HT1080 (cell line): ENCODE data around the gene TPRG1L. TPM values are rescaled to one million over a fixed set of nuclear protein-coding genes. Genes with fewer than 3 reads are reported as not detected.
A peak's percentile ranks its signal among the peaks of the same experiment; 100 is the strongest.

Experiments used
- DNase-seq: peaks from one replicate; pipeline ENCODE4 v3.0.0-alpha.2; 2015; ENCODE audit warnings: low read depth
- total RNA-seq: library from RNA; depleted of rRNA; stranded (reverse); fragments of >200 nt; shearing (Covaris generic); gene quantifications from 2 replicates; pipeline ENCODE4 v1.2.3, GENCODE V29; 2014

The TPRG1L gene
- total RNA-seq, 1 experiment from 2014 or later, result 14.4 TPM

DNA sequence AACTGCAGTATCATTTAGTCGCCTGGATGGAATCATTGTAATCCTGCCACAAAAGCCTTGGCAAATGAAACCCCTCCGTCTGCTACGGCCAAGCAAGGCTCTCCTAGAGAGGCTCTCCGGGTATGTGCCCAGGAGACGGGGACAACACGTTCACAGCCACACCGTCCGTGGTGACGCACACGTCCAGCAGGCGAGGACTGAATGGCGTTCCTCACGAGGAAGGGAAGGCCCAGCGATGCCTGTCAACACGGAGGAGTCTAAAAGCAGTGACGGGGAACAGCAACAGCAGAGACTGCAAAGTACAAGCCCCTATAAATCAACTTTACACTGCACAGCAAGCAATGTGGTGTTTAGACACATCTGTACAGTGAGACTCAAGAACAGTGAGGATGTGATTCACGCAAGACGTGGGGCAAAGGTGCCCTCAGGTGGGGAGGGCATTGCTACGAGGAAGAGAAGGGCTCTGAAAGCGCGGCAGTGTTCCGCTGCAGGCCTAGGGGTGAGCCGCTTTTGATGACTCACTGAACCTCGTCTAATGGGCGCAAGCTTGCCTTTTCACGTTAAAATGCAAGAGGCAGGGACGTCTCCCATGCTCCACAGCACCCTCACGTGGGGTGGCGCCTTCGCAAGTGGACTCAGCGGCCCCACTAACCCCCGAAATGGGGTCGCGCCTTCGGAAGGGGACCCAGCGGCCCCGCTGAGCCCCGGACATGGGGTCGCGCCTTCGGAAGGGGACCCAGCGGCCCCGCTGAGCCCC lies 18.3 kb downstream of the TPRG1L start:
- no peak for DNase-seq

DNA sequence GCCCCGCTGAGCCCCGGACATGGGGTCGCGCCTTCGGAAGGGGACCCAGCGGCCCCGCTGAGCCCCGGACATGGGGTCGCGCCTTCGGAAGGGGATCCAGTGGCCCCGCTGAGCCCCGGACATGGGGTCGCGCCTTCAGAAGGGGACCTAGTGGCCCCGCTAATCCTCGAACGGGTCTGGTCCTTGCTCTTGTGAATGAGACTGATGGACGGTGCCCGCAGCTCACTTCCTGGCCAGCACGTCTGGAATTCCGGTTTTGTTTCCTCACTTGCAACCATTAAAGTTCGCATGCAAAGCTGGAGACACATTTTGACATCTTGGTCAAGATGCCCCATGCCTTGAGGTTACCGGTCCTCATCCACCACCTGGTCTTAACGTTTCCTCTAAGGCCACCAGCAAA lies 19.5 kb downstream of the TPRG1L start:
- no peak for DNase-seq

DNA sequence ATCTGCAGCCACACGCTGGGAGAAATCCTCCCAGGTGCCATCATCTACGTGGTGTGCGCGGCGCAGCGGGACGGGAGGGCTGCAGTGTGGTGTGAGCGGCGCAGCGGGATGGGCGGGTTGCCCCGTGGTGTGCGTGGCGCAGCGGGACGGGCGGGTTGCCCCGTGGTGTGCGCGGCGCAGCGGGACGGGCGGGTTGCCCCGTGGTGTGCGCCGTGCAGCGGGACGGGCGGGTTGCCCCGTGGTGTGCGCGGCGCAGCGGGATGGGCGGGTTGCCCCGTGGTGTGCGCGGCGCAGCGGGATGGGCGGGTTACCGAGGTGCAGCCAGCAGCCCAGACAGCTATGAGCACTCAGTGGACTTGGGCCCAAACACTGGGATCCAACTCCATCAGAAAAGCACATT lies 20.4 kb downstream of the TPRG1L start:
- DNase-seq, result no peak

DNA sequence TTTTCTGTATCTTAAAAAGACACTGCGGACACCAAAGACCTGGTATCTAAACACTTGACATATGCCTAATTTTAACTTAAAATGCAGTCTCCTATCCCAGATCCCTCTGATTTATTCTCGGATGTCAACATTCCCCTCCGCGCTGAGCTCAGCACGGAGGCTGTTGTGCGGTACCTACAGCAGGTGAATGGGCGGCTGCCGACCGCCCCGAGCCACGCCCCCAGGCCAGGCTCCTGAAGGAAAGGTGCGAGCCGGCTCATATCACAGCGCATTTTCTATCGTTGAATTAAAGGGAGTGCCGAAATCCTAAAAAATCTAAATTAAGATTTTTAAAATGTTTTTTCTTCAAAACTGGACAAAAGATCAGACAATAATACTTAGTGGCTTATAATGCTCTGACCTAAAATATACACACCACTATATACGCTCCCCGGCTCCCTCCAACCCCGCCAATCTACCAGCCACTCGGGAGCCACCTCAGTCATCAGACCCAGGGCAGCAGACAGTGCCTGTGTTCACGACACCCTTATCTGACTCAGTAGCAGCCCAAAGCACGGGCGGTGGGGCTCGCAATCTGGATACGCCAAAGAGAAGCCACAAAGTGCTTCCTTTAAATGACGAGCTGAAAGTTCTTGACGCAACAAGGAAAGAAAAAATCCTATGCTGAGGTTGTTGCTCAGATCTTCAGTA lies 21.0 kb downstream of the TPRG1L start:
- DNase-seq, result no peak

DNA sequence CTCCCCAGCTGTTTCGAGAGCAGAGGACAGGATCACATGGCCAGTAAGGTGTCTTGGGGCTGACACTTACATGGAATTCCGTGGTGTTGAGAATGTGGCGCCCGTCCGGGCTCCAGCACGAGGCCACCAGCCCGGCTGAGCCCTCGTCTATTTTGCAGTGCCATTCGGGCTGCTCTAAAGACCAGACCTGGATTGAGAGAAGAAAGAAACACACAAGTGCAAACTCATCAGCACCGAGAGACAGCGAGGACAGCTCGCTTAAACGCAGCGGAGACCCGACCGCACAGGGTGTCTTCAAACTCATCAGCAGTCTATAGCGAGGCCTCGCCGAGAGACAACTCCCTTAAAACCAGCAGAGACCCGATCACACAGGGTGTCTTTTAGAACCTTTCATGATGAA lies 21.8 kb downstream of the TPRG1L start:
- DNase-seq, result no peak

DNA sequence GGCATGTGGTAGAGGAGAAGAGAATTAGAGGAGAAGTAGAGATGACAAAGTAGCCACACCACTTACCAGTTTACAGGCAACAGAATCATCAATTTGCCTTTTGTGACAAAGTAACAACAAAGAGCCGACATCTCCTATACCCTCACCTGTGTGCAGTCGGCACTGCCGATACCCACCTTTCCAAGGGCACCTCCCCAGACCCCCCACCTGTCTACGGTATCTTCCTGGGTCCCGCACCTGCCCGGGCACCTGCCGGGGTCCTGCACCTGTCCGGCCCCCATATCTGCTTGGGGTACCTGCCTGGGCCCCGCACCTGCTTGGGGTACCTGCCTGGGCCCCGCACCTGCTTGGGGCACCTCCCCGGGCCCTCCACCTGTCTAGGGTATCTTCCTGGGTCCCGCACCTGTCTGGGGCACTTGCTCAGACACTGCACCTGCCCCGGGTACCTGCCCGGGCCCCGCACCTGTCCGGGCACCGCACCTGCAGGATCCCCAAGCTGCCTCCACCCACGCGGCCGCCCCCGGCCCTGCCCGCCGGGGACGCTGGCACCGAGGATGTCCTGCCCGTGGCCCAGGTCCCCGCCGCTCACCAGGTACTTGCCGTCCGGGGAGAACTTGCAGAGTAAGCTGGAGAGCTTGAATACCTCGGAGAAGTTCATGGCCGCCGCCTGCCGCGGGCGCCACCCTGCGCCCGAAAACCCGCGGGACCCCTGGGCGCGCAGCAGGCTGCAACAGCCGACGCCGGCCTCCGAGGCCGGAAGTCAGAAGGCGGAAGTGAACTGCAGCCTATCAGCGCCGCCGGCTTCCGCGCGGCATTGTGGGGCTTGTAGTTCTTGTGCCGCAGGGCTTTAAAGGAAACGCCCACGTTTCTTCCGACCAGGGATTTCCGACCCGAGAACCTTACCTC lies 24.8 kb downstream of the TPRG1L start, which contains the start of gene WRAP73:
WRAP73 (minus strand) TSS at position 762 of the 906 bp plus-strand sequence; CDS start at position 658, 104 bp downstream.
- DNase-seq, result peak; percentile 89

DNA sequence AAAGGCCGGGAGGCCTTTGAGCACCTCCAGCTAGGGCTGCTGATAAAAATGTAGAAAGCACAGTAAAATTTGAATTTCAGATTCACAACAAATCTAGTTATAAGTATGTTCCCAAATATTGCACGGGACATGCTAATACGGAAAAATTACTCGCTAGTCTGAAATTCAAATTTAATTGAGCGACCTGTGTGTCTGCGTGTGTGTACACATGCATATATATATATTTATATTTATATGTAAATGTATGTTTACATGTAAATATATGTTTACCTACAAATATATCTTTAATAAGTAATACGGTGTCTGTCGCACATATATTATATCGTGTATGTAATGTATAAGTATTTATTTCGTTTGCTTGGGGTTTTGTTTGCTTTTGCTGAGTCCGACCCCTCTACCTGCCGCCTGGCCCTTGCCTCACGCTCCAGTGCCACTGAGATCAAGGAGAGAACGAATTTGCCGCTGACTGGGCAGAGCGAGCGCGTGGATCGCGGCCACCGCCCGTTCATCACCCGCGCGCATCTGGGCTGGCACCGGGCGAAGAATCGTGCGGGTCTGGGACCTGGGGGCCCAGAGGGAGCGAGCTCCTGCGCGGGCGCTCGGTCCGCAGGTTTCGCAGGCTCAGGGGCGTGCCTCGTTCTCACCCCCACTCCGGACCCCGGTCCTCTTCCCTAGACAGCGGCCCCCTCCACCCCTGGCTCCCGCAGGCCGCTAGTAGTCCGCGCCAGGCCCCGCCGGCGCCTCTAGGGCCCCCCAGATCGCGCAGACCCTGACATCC lies 25.6 kb downstream of the TPRG1L start:
- DNase-seq, result no peak

DNA sequence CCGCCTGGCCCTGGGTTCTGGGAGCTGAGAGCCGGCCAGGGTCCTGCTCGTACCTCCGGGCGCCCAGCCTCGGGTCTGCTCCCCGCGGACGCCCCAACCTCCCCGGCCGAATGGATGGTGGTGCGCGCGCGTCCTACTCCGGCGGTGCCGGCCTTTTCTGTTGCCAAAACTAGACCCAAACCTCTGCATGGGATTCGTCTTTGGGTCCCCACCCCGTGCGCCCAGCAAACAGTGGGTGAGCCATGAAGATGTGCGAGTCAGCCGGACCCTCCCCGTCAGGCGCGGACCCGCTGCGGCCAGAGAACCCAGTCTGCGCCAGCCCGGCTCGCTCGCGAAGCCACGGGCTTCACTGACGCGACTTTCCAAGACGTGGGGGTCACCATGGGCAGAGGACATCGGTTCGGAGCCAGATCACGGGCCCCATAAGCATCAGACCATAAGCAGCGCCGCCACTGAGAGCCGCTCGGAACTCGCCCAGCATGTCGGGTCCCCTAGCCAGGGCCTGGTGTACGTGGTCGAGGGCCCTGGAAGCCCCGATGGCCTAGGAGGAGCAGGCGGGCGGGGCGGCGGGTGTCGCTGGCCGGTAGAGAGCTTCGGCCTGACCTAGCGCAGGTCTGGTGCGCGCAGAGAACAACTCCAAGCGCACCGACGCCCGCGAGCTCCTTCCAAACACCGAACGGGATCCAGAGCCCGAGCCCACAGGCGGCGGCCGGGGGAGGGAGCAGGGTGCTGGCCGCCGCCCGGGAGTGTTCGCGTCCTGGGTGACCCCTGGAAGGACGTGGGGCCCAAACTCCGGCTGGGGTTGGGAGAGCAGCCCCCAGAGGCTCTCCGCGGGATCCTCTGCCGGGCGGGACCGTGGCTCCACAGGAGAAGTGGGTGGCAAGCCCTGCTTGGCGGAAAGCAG lies 26.5 kb downstream of the TPRG1L start:
- no peak for DNase-seq

DNA sequence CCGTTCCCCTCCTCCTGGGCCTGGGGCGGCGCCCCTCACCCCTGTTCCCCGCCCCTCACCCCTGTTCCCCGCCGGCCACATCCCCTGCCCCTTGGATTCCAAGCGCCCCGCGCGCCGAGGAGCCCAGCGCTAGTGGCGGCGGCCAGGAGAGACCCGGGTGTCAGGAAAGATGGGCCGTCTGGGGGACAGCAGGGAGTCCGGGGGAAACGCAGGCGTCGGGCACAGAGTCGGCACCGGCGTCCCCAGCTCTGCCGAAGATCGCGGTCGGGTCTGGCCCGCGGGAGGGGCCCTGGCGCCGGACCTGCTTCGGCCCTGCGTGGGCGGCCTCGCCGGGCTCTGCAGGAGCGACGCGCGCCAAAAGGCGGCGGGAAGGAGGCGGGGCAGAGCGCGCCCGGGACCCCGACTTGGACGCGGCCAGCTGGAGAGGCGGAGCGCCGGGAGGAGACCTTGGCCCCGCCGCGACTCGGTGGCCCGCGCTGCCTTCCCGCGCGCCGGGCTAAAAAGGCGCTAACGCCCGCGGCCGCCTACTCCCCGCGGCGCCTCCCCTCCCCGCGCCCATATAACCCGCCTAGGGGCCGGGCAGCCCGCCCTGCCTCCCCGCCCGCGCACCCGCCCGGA lies 27.2 kb downstream of the TPRG1L start, which contains the start of gene TP73:
TP73 (plus strand) TSS at position 587 of the 618 bp plus-strand sequence. CDS start 29,850 bp downstream, outside the sequence.
- no peak for DNase-seq

DNA sequence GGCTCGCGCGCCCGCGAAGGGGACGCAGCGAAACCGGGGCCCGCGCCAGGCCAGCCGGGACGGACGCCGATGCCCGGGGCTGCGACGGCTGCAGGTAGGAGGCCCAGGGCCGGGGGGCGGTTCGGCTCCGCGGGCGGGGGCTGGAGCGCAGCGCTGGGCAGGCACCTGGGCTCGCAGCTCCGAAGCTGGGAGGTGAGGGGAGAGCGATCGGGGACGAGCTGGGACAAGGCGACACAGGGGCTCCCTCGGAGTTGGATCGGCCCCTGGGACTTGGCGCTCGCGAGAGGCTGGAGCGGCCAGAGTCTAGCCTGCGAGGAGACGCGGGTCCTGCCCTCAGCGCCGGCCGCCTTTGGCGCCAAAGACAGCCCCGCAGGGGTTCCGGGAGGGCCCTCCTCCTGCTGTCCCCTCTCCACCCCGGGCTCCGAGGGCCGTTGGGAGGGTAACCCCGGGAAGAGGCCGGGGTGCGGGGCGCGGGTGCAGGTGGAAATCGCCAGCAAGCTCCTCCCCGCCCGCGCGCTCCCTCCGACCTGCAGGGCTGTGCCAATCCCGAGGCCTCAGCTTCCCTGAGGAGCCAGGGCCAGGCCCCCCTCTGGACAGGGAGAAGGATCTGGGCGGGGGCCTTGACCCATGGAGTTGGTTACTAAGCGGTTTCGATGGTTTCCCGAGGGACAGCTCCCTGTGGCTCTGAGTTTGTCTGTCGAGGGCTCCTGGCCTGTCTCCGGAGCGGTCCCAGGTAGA lies 27.9 kb downstream of the TPRG1L start:
- DNase-seq, result no peak

DNA sequence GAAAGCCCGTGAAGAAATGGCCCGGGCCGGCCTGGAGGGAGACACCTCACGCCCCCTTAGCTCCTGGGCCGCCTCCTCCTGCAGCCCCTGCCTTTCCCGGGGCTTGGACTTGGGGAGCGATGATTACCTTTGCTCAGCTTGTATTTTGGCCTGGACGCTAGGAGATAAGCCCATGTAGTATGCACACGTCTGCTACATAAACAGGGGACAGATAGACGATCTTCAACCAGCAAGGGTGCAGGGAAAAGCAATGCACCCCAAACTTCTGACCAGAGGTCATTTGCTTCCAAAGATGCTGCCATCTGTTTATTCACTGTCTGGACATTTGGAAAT lies 28.4 kb downstream of the TPRG1L start:
- DNase-seq, result no peak

DNA sequence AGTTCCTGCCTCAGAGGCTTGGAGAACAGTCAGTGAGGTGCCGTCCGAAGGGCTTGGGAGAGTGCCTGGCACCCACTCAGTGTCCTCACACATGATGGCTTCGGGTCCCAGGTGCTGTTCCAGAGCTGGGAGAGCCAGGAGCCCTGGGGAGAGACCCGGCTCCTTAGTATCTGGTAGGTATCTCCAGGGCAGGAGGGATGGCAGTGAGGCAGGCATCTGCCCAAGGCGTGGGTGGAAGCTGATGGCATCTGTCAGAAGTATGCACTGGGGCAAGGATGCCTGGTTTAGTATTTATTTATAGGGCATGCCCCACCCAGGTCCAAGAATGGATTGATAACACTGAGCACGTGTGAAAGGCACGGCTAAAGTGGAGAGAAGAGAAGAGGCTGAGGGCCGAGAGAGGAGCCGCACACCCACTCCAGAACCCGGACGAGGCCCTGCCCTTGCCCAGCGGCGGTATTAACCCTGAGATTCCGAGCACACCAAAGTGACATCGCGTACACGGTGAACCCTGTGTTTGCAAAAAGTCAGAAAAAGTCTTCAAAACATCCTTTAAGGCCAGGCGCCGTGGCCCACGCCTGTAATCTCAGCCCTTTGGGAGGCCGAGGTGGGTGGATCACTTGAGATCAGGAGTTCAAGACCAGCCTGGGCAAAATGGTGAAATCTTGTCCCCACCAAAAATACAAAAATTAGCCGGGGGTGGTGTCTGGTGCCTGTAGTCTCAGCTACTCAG lies 29.9 kb downstream of the TPRG1L start:
- DNase-seq, result no peak

DNA sequence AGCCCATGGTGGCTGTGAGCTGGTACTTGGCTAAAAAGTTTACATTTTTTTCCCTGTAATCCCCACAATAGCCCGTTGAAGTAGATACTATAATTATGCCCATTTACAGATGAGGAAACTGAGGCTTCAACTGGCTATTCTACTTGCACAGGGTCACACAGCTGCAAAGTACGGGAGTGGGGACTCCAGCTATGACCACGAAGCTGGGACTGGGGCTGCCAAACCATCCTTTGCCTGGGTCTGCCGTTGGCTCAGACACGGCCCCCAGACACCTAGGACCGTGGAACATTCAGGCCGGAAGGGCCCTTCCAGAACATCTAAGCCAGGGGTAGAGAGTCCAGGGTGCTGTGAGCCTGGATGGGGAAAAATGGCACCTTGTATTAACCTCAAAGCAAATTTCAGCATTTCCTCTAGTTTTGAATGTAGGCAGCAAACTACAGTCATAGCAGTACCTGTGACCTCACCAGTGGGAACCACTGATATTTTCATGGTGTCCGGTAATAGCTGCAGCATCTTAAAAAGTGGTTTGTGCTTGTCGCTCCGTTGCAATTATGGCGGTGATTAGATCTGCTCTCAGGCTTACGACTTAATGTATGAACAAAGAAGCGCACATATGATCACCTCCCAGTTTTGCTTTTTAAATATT lies 31.8 kb downstream of the TPRG1L start:
- no peak for DNase-seq

DNA sequence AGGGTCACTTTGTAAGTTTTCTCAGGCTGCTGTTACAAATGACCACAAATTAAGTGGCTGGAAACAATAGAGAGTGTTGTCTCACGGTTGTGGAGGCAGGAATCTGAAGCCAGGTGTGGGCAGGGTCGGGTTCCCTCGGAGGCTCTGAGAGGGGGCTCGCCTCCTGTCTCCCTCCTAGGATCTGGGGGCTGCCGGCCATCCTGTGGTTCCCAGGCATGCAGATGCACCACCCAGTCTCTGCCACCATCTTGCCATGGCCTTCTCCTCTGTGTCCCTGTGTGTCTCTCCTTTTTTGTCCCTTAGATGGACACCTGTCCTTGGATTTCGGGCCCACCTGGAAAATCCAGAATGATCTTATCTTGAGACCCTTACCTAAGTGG lies 32.3 kb downstream of the TPRG1L start:
- no peak for DNase-seq

DNA sequence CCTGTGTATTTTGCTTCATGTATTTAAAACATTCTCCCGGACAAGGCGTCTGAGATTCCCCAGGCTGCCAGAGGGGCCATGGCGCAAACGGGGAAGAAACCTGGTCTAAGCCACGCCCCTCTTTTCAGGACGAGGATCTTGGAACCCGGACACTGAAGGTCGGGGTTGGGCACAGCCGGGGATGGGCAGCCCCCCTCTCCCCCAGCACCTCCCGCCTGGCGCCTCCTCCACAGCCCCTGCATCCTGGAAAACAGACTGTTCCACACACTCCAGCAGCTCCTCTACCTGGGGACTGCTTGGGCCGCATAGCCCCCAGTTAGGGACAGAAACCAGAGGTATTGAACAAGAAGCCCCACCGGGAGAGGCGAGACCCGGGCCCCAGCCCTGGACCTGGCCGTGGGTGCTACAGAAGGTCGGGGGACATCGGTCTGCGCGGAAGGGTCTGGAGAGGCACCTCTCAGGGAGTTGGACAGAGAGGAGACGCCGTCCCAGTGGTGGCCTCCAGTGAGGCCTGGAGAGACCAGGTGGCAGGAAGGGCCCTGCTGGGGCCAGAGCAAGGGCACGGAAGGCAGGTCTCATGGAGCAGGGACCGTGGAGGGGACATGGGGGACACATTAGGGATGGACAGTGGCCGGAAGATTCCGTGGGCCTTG lies 32.9 kb downstream of the TPRG1L start:
- no peak for DNase-seq

DNA sequence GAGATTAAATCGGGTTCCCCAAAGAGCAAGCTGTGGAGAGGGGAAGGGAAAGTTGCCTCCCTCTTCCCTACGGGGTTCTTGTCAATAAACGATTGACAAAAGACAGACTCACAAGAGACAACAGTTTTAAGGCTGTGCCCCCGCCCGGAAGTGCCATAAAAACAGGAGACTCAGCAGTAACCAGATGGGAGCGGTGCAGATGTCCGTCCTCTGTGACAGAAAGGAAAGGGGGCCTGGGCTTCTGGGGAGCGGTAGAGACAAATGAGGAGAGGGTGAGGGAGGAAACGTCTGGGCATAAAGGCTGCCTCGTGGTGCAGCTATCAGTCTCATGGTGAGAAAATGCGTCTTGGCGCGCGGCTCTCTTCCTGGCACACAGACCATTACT lies 33.4 kb downstream of the TPRG1L start:
- DNase-seq, result no peak

DNA sequence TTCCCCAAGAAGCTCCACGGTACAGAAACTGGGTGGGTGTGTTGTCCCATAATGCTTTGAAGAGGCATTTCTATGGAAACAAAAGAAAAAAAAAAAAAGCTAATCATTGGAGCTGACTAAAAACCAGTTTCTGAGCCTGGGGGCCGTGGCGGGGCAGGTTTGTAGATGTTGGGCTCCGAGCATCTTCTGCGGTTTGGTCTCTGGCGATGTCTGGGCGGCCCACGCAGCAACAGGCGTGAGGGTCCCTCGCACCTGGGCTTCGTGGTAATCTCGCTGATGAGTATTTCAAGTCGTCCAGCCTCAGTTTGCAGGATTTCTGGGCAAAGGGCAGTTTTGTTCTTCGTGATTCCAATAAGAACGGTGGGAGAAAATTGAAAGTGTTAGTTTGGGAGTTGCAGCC lies 34.3 kb downstream of the TPRG1L start:
- DNase-seq, result no peak
